ENCODE data around the gene SENP3. TPM values are rescaled to one million over a fixed set of nuclear protein-coding genes. Genes with fewer than 3 reads are reported as not detected.

Gene SENP3
- total RNA-seq, 2 donors from 2014 or later: 47.0 to 80.7 TPM

GRCh38 chr17:7557147-7557764 is 4.5 kb upstream of the SENP3 start:
- H3K36me3 ChIP-seq: no peaks in the 10 kb centered on the region
- no peak for DNase-seq (ENCODE audit: low spot score)
- H3K9me3 ChIP-seq: no peaks in the 10 kb centered on the region
- no peaks in the 10 kb centered on the region for H3K27me3 ChIP-seq (replicated peaks; ENCODE audit: insufficient read depth)
- peak overlapping the region; percentile 97 for H3K4me3 ChIP-seq
- TF ChIP-seq CTCF (IDR thresholded peaks at IDR 0.05): no peak
- no peak for ATAC-seq (ENCODE audit: insufficient number of reproducible peaks, low FRiP score, low read depth)
- H3K4me1 ChIP-seq (ENCODE audit: control insufficient read depth in 1 of 2, low read depth in 2 of 2): peaks cover 28 to 40% of the 10 kb centered on the region in 2 donors
- peak overlapping the region; percentile 91 to 95 for H3K27ac ChIP-seq

GRCh38 chr17:7557775-7558543 is 3.8 kb upstream of the SENP3 start:
- H3K9me3 ChIP-seq: no peaks in the 10 kb centered on the region

DNA sequence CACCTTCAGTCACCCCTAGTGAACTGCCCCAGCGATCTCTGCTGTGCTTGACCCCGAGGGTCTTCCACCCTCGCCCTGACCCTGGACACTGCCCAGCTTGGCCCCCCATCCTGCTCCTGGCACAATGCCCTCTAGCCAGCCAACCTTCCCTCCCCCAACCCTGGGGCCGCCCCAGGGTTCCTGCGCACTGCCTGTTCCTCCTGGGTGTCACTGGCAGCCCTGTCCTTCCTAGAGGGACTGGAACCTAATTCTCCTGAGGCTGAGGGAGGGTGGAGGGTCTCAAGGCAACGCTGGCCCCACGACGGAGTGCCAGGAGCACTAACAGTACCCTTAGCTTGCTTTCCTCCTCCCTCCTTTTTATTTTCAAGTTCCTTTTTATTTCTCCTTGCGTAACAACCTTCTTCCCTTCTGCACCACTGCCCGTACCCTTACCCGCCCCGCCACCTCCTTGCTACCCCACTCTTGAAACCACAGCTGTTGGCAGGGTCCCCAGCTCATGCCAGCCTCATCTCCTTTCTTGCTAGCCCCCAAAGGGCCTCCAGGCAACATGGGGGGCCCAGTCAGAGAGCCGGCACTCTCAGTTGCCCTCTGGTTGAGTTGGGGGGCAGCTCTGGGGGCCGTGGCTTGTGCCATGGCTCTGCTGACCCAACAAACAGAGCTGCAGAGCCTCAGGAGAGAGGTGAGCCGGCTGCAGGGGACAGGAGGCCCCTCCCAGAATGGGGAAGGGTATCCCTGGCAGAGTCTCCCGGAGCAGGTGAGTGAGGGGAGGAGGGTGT is 3.0 kb upstream of the SENP3 start, which contains the start of gene TNFSF13:
TSS of gene TNFSF13 (plus strand) at position 207 of the 776 bp plus-strand sequence. CDS start at position 497, 290 bp downstream.
- Histone ChIP-seq H3K36me3 (no peaks in the 10 kb centered on the region), H3K27me3 (replicated peaks; ENCODE audit: insufficient read depth) (no peaks in the 10 kb centered on the region), H3K27ac (peak within 1 kb of the TSS; percentile 91 to 95), H3K4me1 (ENCODE audit: control insufficient read depth in 1 of 2, low read depth in 2 of 2) (peaks cover 36 to 54% of the 10 kb centered on the region in 2 donors), H3K4me3 (peak within 1 kb of the TSS; percentile 97), H3K9me3 (no peaks in the 10 kb centered on the region)
- ATAC-seq (ENCODE audit: insufficient number of reproducible peaks, low FRiP score, low read depth) (no peak), DNase-seq (ENCODE audit: low spot score) (no peak)
- TF ChIP-seq CTCF (IDR thresholded peaks at IDR 0.05): no peak

More at GRCh38 chr17:7557775-7558543, 3.8 kb upstream of the SENP3 start:
- H3K27me3 ChIP-seq (replicated peaks; ENCODE audit: insufficient read depth): no peaks in the 10 kb centered on the region
- no peak for TF ChIP-seq CTCF (IDR thresholded peaks at IDR 0.05)
- H3K36me3 ChIP-seq: no peaks in the 10 kb centered on the region
- peak; percentile 67 for ATAC-seq (ENCODE audit: insufficient number of reproducible peaks, low FRiP score, low read depth)
- peak overlapping the region; percentile 91 to 95 for H3K27ac ChIP-seq
- peaks cover 34 to 47% of the 10 kb centered on the region in 2 donors for H3K4me1 ChIP-seq (ENCODE audit: control insufficient read depth in 1 of 2, low read depth in 2 of 2)
- H3K4me3 ChIP-seq: peak overlapping the region; percentile 97
- no peak for DNase-seq (ENCODE audit: low spot score)

GRCh38 chr17:7559320-7560171 is 2.2 kb upstream of the SENP3 start:
- TF ChIP-seq CTCF (IDR thresholded peaks at IDR 0.05): no peak
- Histone ChIP-seq H3K4me1 (ENCODE audit: control insufficient read depth in 1 of 2, low read depth in 2 of 2) (peaks cover 36 to 61% of the 10 kb centered on the region in 2 donors), H3K27ac (peak overlapping the region; percentile 91 to 95), H3K9me3 (no peaks in the 10 kb centered on the region), H3K36me3 (peaks cover 2% of the 10 kb centered on the region), H3K27me3 (replicated peaks; ENCODE audit: insufficient read depth) (no peaks in the 10 kb centered on the region), H3K4me3 (peak overlapping the region; percentile 97)
- no peak for DNase-seq (ENCODE audit: low spot score)
- ATAC-seq (ENCODE audit: insufficient number of reproducible peaks, low FRiP score, low read depth): no peak
